Lung (tissue), 12 donors: Measurements from ENCODE around the gene BDH2. TPM values are rescaled to one million over a fixed set of nuclear protein-coding genes. Genes with fewer than 3 reads are reported as not detected.

ENCODE experiments used
- ATAC-seq: fragments of 200-7000 bp; cut with Tn5 transposase; one replicate; pipeline ENCODE4 v1.9.1; 2020; ENCODE audit warnings: moderate number of reproducible peaks; ENCODE audit not compliant: insufficient read depth, low FRiP score
- DNase-seq, 3 donors: peaks; one replicate each; pipeline ENCODE4 v3.0.0-alpha.2; 2013 to 2017
- H3K27ac ChIP-seq, 2 donors: one replicate each; pipeline ENCODE4 v1.5.1; 2013; ENCODE audit warnings: mild to moderate bottlenecking in 2 of 2, moderate library complexity in 2 of 2, control low read depth in 1 of 2, inconsistent platforms in 1 of 2, low read depth in 1 of 2, low read length in 1 of 2
- H3K27me3 ChIP-seq, 3 donors: one replicate each; pipeline ENCODE4 v1.5.1; 2013; ENCODE audit warnings: low read length in 2 of 3; ENCODE audit not compliant: control insufficient read depth in 3 of 3, insufficient read depth in 3 of 3
- H3K36me3 ChIP-seq, 4 donors: one replicate each; pipeline ENCODE4 v1.5.1; 2013; ENCODE audit warnings: low read length in 4 of 4, mild to moderate bottlenecking in 1 of 4, moderate library complexity in 1 of 4; ENCODE audit not compliant: control insufficient read depth in 4 of 4, insufficient read depth in 4 of 4
- H3K4me1 ChIP-seq, 5 donors: one replicate each; pipeline ENCODE4 v1.5.1; 2013; ENCODE audit warnings: low read length in 5 of 5, mild to moderate bottlenecking in 2 of 5, moderate library complexity in 1 of 5; ENCODE audit not compliant: control insufficient read depth in 5 of 5, insufficient read depth in 5 of 5
- H3K4me3 ChIP-seq: one replicate; pipeline ENCODE4 v1.5.1; 2013; ENCODE audit warnings: mild to moderate bottlenecking, control low read depth, moderate library complexity
- H3K9ac ChIP-seq, 2 donors: one replicate each; pipeline ENCODE4 v1.5.1; 2013; ENCODE audit warnings: low read length in 2 of 2, control low read depth in 1 of 2; ENCODE audit not compliant: insufficient read depth in 1 of 2
- H3K9me3 ChIP-seq, 4 donors: one replicate each; pipeline ENCODE4 v1.5.1; 2013; ENCODE audit warnings: low read length in 3 of 4, mild to moderate bottlenecking in 1 of 4, moderate library complexity in 1 of 4; ENCODE audit not compliant: control insufficient read depth in 4 of 4, insufficient read depth in 3 of 4
- WGBS, 2 donors: extraction: QIAGEN DNeasy Blood & Tissue Kit; methylation state at CpG; one replicate each; pipeline ENCODE4 v1.1.7; 2013; 5-methylcytosine and 5-hydroxymethylcytosine counted together
- polyA plus RNA-seq, 2 donors: library from polyadenylated mRNA; stranded (reverse); fragments of 200-250 nt; gene quantifications; one replicate each; pipeline ENCODE4 v1.2.1, GENCODE V29; 2013
- total RNA-seq, 2 donors: library from RNA; depleted of rRNA in 1 of 2; stranded (reverse); fragments of >200 nt in 1 of 2; gene quantifications; one replicate each; pipeline ENCODE4 v1.2.1, GENCODE V29; 2014 to 2021
- TF ChIP-seq, protein P1 (sequence below): IDR thresholded peaks from 2 replicates; pipeline ENCODE4 v1.5.1; 2012; ENCODE audit warnings: mild to moderate bottlenecking; ENCODE audit errors: control extremely low read depth, extremely low read depth
- donor health status: control.
- donor health status: control.
- donor health status: Bipolar disorder and iron deficiency.
- donor health status: healthy.
- donor health status: DM: yes; HTN: yes; CAD: no.

BDH2 gene
- total and polyA plus RNA-seq, 4 donors, result 30.9 to 99.2 (median 54.4) TPM

DNA sequence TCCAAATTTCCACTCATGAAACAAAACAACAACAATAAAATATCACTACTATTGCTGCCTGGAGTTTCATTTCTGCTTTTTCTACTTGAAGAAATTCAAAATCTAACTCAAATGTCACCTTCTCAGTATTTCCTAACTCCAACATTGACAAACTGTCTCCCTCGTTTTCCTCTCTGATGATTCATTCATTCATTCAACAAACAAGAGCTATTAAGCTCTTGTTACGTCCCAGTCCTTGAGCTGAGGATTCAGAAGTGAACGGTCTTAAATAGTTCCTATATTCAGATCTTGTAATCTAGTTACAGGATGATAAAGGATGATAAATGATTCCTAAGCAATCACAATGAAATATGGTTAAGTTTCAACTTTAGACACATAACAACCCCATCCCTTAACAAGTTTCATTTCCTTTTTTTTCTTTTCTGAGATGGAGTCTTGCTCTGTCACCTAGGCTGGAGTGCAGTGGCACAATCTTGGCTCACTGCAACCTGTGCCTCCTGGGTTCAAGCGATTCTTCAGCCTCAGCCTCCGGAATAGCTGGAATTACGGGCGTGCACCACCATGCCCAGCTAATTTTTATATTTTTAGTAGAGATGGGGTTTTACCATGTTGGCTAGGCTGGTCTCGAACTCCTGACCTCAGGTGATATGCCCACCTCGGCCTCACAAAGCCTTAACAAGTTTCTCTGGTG lies 24.7 kb downstream of the BDH2 start:
- Histone ChIP-seq H3K4me3 (peak overlapping the region; percentile 25), H3K9me3 (no peaks in the 10 kb centered on the region), H3K27ac (no peak overlapping the region), H3K27me3 (peaks cover 0 to 3% (median 0%) of the 10 kb centered on the region in 3 donors), H3K4me1 (peaks cover 0 to 8% (median 3%) of the 10 kb centered on the region in 5 donors), H3K36me3 (peaks cover 0 to 5% (median 2%) of the 10 kb centered on the region in 4 donors), H3K9ac (no peak overlapping the region)
- TF ChIP-seq, protein P1, sequence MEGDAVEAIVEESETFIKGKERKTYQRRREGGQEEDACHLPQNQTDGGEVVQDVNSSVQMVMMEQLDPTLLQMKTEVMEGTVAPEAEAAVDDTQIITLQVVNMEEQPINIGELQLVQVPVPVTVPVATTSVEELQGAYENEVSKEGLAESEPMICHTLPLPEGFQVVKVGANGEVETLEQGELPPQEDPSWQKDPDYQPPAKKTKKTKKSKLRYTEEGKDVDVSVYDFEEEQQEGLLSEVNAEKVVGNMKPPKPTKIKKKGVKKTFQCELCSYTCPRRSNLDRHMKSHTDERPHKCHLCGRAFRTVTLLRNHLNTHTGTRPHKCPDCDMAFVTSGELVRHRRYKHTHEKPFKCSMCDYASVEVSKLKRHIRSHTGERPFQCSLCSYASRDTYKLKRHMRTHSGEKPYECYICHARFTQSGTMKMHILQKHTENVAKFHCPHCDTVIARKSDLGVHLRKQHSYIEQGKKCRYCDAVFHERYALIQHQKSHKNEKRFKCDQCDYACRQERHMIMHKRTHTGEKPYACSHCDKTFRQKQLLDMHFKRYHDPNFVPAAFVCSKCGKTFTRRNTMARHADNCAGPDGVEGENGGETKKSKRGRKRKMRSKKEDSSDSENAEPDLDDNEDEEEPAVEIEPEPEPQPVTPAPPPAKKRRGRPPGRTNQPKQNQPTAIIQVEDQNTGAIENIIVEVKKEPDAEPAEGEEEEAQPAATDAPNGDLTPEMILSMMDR, result no peak
- DNase-seq, result no peak
- 79 to 80% methylated on average over 9 of the region's 9 CpGs for WGBS, 2 donors
- ATAC-seq, result no peak

DNA sequence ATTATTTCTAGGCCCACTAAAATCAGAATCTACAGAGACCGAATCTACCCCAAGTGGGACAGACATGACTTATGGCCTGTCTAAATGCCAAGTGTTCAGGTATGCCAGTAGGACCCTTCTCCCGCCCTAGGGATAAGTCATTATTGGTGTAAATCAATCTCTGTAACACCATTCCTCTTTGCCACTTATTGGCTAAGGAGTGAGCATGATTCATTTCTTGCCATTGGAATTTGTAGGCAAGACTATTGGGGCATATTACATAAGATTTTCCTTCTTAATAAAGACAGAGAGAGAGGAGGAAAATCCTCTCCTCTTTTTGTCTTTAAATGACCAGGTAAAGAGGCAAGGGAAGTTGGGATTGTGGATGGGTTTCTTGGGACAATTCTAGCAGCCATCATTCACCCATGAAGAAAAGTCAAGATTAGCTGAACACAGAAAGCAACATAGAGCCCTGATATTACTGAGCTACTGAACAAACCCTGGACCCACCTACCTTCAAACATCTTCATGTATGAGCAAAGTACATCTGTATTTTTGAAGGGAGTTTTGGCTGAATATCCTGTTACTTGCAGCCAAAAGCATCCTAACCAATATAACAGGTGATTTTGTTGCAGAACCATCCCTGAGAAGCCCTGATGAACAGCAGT lies 25.7 kb downstream of the BDH2 start:
- H3K9me3 ChIP-seq, result no peaks in the 10 kb centered on the region
- TF ChIP-seq, protein P1, result no peak
- no peak overlapping the region for H3K4me3 ChIP-seq
- WGBS, 2 donors, result 96 to 99% methylated on average over 2 of the region's 2 CpGs
- DNase-seq (no peak), ATAC-seq (no peak)
- H3K9ac ChIP-seq, result no peak overlapping the region
- no peak overlapping the region for H3K27ac ChIP-seq
- peaks cover 0 to 3% (median 0%) of the 10 kb centered on the region in 3 donors for H3K27me3 ChIP-seq
- H3K4me1 ChIP-seq, result peaks cover 0 to 8% (median 3%) of the 10 kb centered on the region in 5 donors
- no peaks in the 10 kb centered on the region for H3K36me3 ChIP-seq

DNA sequence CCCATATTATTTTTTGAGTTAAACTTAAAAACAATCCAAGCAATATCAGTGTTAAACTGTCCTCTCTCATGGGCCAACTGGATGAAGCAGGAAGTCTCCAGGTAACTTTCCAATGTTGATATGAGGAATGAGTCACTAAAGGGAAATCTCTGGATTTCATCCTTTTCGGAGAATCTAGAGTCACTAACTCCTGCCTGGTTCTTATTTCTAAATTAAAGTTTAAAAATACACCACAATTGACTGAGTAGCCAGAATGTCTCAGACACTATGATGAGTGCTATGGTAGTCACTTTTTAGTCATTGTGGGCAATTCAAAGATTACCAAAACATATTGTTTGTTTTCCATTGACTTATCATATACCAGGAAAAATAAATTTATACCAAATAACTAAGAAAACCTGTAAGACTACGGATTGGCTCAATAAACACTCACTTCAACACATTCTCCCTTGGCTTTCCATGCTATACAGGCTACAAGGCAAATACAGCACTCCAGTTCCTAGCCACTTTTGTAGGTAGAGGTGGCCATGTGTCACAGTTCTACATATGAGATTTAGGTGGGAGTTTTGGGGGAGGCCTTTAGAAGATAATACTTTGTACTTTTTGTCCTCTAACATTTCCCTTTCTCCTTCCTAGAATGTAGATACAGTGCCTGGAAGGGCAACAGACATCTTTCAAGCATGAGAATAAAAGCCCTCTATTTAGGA lies 31.6 kb downstream of the BDH2 start:
- ATAC-seq, result no peak

More for the DNA sequence above, 31.6 kb downstream of the BDH2 start:
- H3K9ac ChIP-seq, result no peak overlapping the region
- DNase-seq, result no peak
- no peaks in the 10 kb centered on the region for H3K36me3 ChIP-seq
- H3K27ac ChIP-seq, result no peak overlapping the region
- no peaks in the 10 kb centered on the region for H3K9me3 ChIP-seq
- no peaks in the 10 kb centered on the region for H3K27me3 ChIP-seq
- no peak overlapping the region for H3K4me3 ChIP-seq
- TF ChIP-seq, protein P1, result no peak
- H3K4me1 ChIP-seq, result peaks cover 0 to 1% (median 0%) of the 10 kb centered on the region in 5 donors
- WGBS, 2 donors, result 91 to 96% methylated on average over 2 of the region's 2 CpGs
